ENCODE results near the gene OTC. TPM values are rescaled to one million over a fixed set of nuclear protein-coding genes. Genes with fewer than 3 reads are reported as not detected.

OTC gene
- total RNA-seq, 6 donors from 2014 or later: 0.69 to 2.5 (median 0.76) TPM; not detected in 3

DNA sequence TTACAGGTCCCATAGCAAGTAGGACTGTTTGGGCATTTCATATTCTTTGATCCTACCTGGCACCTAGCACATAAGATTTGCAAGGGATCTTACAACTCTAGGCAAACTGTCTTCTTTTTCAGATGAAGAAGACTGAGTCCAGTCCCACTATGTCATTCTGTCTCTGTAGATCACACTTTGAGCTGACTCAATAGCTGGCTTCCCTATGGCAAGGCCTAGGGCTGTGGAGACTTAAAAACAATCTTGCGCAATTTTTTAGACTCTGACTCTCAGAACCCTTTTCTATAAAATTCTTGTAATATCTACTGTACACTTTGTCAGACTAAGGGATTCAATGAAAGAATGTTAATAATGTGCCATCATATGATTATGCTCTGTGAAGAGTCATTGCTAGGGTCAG lies 26.7 kb downstream of the OTC start:
- Histone ChIP-seq H3K4me3 (no peak overlapping the region), H3K4me1 (no peaks in the 10 kb centered on the region), H3K27ac (no peak overlapping the region), H3K36me3 (no peaks in the 10 kb centered on the region), H3K27me3 (no peaks in the 10 kb centered on the region), H3K9me3 (no peaks in the 10 kb centered on the region)
- 90% methylated on average over 1 of the region's 1 CpG for WGBS, 2 donors
- DNase-seq: no peak
- ATAC-seq (ENCODE audit: low FRiP score in 2 of 2): no peak
- TF ChIP-seq POLR2AphosphoS5 (IDR thresholded peaks at IDR 0.05) (no peak), EP300 (IDR thresholded peaks at IDR 0.05) (no peak), POLR2A (IDR thresholded peaks at IDR 0.05) (no peak)
- TF ChIP-seq, protein P1, sequence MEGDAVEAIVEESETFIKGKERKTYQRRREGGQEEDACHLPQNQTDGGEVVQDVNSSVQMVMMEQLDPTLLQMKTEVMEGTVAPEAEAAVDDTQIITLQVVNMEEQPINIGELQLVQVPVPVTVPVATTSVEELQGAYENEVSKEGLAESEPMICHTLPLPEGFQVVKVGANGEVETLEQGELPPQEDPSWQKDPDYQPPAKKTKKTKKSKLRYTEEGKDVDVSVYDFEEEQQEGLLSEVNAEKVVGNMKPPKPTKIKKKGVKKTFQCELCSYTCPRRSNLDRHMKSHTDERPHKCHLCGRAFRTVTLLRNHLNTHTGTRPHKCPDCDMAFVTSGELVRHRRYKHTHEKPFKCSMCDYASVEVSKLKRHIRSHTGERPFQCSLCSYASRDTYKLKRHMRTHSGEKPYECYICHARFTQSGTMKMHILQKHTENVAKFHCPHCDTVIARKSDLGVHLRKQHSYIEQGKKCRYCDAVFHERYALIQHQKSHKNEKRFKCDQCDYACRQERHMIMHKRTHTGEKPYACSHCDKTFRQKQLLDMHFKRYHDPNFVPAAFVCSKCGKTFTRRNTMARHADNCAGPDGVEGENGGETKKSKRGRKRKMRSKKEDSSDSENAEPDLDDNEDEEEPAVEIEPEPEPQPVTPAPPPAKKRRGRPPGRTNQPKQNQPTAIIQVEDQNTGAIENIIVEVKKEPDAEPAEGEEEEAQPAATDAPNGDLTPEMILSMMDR (IDR thresholded peaks at IDR 0.05): no peak

DNA sequence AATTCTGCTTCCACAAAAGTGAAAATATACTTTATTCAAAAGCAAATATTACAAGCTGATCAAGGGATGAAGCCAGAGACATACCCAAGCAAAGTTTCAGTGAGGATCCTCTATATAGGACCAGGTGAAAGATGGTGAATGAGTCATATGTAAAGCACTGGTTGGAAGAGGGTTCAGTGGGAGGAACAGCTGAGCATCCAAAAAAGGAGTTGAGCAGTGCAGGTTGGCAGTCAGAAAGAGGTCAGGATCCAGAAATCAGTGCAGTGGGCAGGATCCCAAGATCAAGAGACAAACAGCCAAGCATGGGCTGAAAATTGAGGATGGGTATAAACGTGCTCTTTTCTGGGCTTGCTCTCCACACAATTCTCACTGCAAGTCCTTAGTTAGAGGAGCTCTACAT lies 30.3 kb downstream of the OTC start:
- H3K9me3 ChIP-seq: peaks cover 0 to 3% (median 0%) of the 10 kb centered on the region in 4 donors
- H3K4me1 ChIP-seq: no peaks in the 10 kb centered on the region
- ATAC-seq (ENCODE audit: low FRiP score in 2 of 2): no peak
- WGBS, 2 donors: 48 to 73% methylated on average over 1 of the region's 1 CpG
- H3K27me3 ChIP-seq: no peaks in the 10 kb centered on the region
- no peak overlapping the region for H3K27ac ChIP-seq
- no peaks in the 10 kb centered on the region for H3K36me3 ChIP-seq
- no peak overlapping the region for H3K4me3 ChIP-seq
- TF ChIP-seq POLR2A (IDR thresholded peaks at IDR 0.05) (no peak), POLR2AphosphoS5 (IDR thresholded peaks at IDR 0.05) (no peak), EP300 (IDR thresholded peaks at IDR 0.05) (no peak)
- TF ChIP-seq, protein P1 (IDR thresholded peaks at IDR 0.05): no peak
- DNase-seq: no peak

DNA sequence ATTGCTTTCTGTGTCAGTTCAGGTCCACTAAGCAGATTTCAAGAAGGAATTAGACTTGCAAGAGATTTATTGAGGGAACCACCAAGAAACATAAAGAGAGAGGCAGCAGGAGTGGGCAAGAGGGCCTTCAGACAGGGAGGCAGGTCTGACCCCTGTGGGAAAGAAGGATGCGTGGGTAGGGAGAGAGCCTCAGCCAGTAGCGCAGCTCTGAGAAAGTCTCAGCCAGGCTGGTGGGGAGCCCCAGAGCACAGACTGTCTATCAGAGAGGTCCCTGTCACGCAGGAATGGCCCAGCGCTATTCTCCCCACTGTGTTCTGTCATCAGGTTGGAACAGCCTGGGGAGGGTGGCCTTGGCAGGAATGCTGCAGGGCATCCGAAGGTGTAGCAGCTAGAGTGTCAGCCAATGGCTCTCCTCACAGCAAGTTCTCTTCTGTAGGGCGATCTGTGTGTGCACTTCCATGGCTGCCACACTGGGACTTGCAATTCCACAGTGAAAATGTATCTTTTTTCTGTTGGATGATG lies 48.0 kb downstream of the OTC start:
- no peaks in the 10 kb centered on the region for H3K27me3 ChIP-seq
- no peak for DNase-seq
- ATAC-seq (ENCODE audit: low FRiP score in 2 of 2): no peak
- H3K27ac ChIP-seq: no peak overlapping the region
- H3K4me1 ChIP-seq: no peaks in the 10 kb centered on the region
- TF ChIP-seq POLR2A (IDR thresholded peaks at IDR 0.05) (no peak), POLR2AphosphoS5 (IDR thresholded peaks at IDR 0.05) (no peak), EP300 (IDR thresholded peaks at IDR 0.05) (no peak)
- TF ChIP-seq, protein P1 (IDR thresholded peaks at IDR 0.05): no peak
- H3K36me3 ChIP-seq: no peaks in the 10 kb centered on the region
- no peaks in the 10 kb centered on the region for H3K9me3 ChIP-seq
- H3K4me3 ChIP-seq: no peak overlapping the region
- WGBS, 2 donors: 69 to 95% methylated on average over 5 to 6 of the region's 6 CpGs

DNA sequence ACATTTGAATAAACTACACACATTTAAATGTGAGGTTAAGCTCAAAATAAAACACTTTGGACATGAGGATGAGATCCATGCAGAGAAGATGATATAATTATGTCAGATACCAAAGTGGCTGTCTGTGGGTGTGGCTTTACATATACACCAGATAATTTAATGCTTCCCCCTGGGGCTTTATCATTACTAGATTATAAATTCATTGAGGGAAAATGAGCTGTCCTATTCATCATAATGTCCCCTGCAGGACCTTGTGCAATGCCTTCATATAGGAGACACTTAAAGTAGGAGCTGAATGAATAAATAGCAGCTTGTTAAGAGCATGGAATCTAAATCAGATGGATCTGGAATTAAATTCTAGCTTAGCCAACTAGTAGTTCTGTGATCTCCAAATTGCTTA lies 49.7 kb downstream of the OTC start:
- Histone ChIP-seq H3K27ac (no peak overlapping the region), H3K4me3 (no peak overlapping the region), H3K27me3 (no peaks in the 10 kb centered on the region), H3K4me1 (no peaks in the 10 kb centered on the region), H3K9me3 (no peaks in the 10 kb centered on the region), H3K36me3 (no peaks in the 10 kb centered on the region)
- TF ChIP-seq EP300 (IDR thresholded peaks at IDR 0.05): no peak
- TF ChIP-seq POLR2A (IDR thresholded peaks at IDR 0.05): no peak
- TF ChIP-seq, protein P1 (IDR thresholded peaks at IDR 0.05): no peak
- TF ChIP-seq POLR2AphosphoS5 (IDR thresholded peaks at IDR 0.05): no peak
- no peak for ATAC-seq (ENCODE audit: low FRiP score in 2 of 2)
- DNase-seq: no peak

DNA sequence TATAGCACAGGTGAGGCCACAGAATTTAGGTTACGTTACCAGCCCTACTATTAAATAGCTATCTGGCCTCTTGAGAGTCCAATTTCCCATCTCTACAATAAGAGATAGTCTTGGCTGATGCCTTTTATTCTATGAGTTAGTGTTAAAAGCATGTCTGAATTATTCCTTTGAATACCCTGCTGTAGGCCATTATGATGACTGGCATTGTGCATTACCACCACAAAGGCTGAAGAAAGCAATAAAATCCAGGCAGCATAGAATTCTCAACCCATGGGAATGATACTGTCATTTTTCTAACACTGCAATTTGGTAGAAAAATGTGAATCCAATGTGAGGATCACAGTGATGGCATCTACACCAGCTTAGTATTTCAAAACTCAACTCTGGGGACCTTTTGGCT lies 51.4 kb downstream of the OTC start:
- 84% methylated on average over 1 of the region's 1 CpG; no CpG with 5 or more reads in 1 of the 2 donors for WGBS, 2 donors
- no peak for TF ChIP-seq POLR2A (IDR thresholded peaks at IDR 0.05)
- TF ChIP-seq POLR2AphosphoS5 (IDR thresholded peaks at IDR 0.05): no peak
- TF ChIP-seq EP300 (IDR thresholded peaks at IDR 0.05): no peak
- TF ChIP-seq, protein P1 (IDR thresholded peaks at IDR 0.05): no peak
- Histone ChIP-seq H3K4me3 (no peak overlapping the region), H3K4me1 (no peaks in the 10 kb centered on the region), H3K36me3 (no peaks in the 10 kb centered on the region), H3K9me3 (no peaks in the 10 kb centered on the region), H3K27ac (no peak overlapping the region), H3K27me3 (no peaks in the 10 kb centered on the region)
- no peak for DNase-seq
- ATAC-seq (ENCODE audit: low FRiP score in 2 of 2): no peak
